Thoracic aorta (tissue), 2 donors: Measurements from ENCODE around the gene DIP2C. TPM values are rescaled to one million over a fixed set of nuclear protein-coding genes. Genes with fewer than 3 reads are reported as not detected.
A peak's percentile ranks its signal among the peaks of the same experiment; 100 is the strongest.

Source experiments
- ATAC-seq: fragments of 150-250 bp; one replicate; pipeline ENCODE4 v1.8.0; 2017; ENCODE audit warnings: low read depth; ENCODE audit not compliant: insufficient number of reproducible peaks, low FRiP score
- DNase-seq: peaks from one replicate; pipeline ENCODE4 v3.0.0-alpha.2; 2020; ENCODE audit warnings: low spot score
- H3K27ac ChIP-seq, 2 donors: fragments of 200-600 bp; sonication (generic); 1 replicate in 1 of 2; 2 replicates in 1 of 2; pipeline ENCODE4 v1.5.1; 2016; ENCODE audit warnings: mild to moderate bottlenecking in 2 of 2, moderate library complexity in 2 of 2
- H3K27me3 ChIP-seq: fragments of 200-600 bp; sonication (generic); replicated peaks from 2 replicates; pipeline ENCODE4 v1.6.0; 2016; ENCODE audit warnings: mild to moderate bottlenecking; ENCODE audit not compliant: insufficient read depth
- H3K36me3 ChIP-seq: fragments of 200-600 bp; sonication (generic); one replicate; pipeline ENCODE4 v1.5.1; 2016
- H3K4me1 ChIP-seq, 2 donors: fragments of 200-600 bp; sonication (generic); 1 replicate in 1 of 2; 2 replicates in 1 of 2; pipeline versions ENCODE4 v1.5.1 to v1.6.0; 2016; ENCODE audit warnings: low read depth in 2 of 2, mild to moderate bottlenecking in 1 of 2; ENCODE audit not compliant: control insufficient read depth in 1 of 2
- H3K4me3 ChIP-seq: fragments of 200-600 bp; sonication (generic); 2 replicates; pipeline ENCODE4 v1.5.1; 2016; ENCODE audit warnings: mild to moderate bottlenecking
- H3K9me3 ChIP-seq: fragments of 200-600 bp; sonication (generic); 2 replicates; pipeline ENCODE4 v1.5.1; 2016
- CTCF ChIP-seq: fragments of 200-600 bp; sonication (generic); IDR thresholded peaks from one replicate; pipeline ENCODE4 v1.5.1; 2019; ENCODE audit warnings: antibody characterized with exemption
- total RNA-seq, 2 donors: library from RNA; depleted of rRNA; stranded (reverse); fragments of >200 nt; gene quantifications; one replicate each; pipeline versions ENCODE4 v1.1.0 to v1.2.3, GENCODE V29; 2016

DIP2C gene
- total RNA-seq, 2 donors from 2014 or later = 36.8 to 44.0 TPM

GRCh38 chr10:686155-686931 is 3.1 kb downstream of the DIP2C start:
- H3K4me1 ChIP-seq = peaks cover 14 to 40% of the 10 kb centered on the region in 2 donors
- TF ChIP-seq CTCF = no peak
- no peak overlapping the region for H3K4me3 ChIP-seq
- H3K27me3 ChIP-seq = no peaks in the 10 kb centered on the region
- H3K36me3 ChIP-seq = no peaks in the 10 kb centered on the region
- DNase-seq (no peak), ATAC-seq (no peak)
- H3K9me3 ChIP-seq = no peaks in the 10 kb centered on the region
- H3K27ac ChIP-seq = no peak overlapping the region

GRCh38 chr10:685613-686012 is 3.9 kb downstream of the DIP2C start:
- Histone ChIP-seq H3K9me3 (no peaks in the 10 kb centered on the region), H3K4me3 (no peak overlapping the region), H3K27me3 (no peaks in the 10 kb centered on the region), H3K36me3 (no peaks in the 10 kb centered on the region), H3K4me1 (peaks cover 14 to 40% of the 10 kb centered on the region in 2 donors), H3K27ac (no peak overlapping the region)
- no peak for TF ChIP-seq CTCF
- DNase-seq (no peak), ATAC-seq (no peak)

- no peaks in the 10 kb centered on the region for H3K9me3 ChIP-seq
- DNase-seq = peak; percentile 53
- H3K4me3 ChIP-seq = peak overlapping the region; percentile 61
- ATAC-seq = peak; percentile 94
- peak; percentile 9 for TF ChIP-seq CTCF
- H3K27me3 ChIP-seq = no peaks in the 10 kb centered on the region
- H3K27ac ChIP-seq = peak overlapping the region; percentile 76 to 80
- H3K4me1 ChIP-seq = peaks cover 14 to 41% of the 10 kb centered on the region in 2 donors
- no peaks in the 10 kb centered on the region for H3K36me3 ChIP-seq
Observed at GRCh38 chr10:683448-684071, 5.9 kb downstream of the DIP2C start.

- H3K36me3 ChIP-seq = no peaks in the 10 kb centered on the region
- H3K27ac ChIP-seq = peak overlapping the region; percentile 76 to 80
- peak overlapping the region; percentile 61 for H3K4me3 ChIP-seq
- ATAC-seq (no peak), DNase-seq (no peak)
- H3K27me3 ChIP-seq = no peaks in the 10 kb centered on the region
- H3K4me1 ChIP-seq = peaks cover 12 to 38% of the 10 kb centered on the region in 2 donors
- TF ChIP-seq CTCF = no peak
- no peaks in the 10 kb centered on the region for H3K9me3 ChIP-seq
Observed at GRCh38 chr10:682931-683447, 6.5 kb downstream of the DIP2C start.

GRCh38 chr10:681670-682318 is 7.7 kb downstream of the DIP2C start:
- Histone ChIP-seq H3K4me1 (peaks cover 7 to 38% of the 10 kb centered on the region in 2 donors), H3K27me3 (no peaks in the 10 kb centered on the region), H3K4me3 (no peak overlapping the region), H3K27ac (no peak overlapping the region), H3K36me3 (no peaks in the 10 kb centered on the region), H3K9me3 (no peaks in the 10 kb centered on the region)
- no peak for ATAC-seq
- no peak for TF ChIP-seq CTCF
- no peak for DNase-seq
